GM19099 (cell line): ENCODE measurements around the gene SULT4A1.

Experiments
- POLR2A ChIP-seq: IDR thresholded peaks from 3 replicates; pipeline ENCODE4 v1.6.1; 2011; ENCODE audit warnings: low read depth; ENCODE audit not compliant: insufficient read length; ENCODE audit errors: extremely low read depth

The SULT4A1 gene

DNA sequence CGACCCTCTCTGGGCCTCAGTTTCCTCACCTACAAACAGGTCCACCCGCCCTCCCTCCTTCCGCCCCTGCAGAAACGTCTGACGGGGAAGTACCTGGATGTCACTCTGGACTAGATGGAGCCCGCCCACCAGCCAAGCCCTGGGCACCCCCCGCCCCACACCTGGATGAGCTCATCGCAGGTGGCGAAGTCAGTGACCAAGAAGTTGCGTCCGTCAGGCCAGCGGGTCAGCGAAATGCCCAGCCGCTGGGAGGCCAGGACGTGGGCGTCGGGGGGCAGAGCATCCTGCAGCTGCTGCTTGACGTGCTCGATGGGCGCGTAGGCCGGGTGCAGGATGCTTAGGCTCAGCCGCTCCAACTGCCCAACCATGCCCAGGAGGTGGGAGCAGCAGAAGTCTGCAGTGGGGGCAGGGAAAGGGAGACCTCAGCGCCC, 28.6 kb upstream of the SULT4A1 start:
- TF ChIP-seq POLR2A, result no peak

DNA sequence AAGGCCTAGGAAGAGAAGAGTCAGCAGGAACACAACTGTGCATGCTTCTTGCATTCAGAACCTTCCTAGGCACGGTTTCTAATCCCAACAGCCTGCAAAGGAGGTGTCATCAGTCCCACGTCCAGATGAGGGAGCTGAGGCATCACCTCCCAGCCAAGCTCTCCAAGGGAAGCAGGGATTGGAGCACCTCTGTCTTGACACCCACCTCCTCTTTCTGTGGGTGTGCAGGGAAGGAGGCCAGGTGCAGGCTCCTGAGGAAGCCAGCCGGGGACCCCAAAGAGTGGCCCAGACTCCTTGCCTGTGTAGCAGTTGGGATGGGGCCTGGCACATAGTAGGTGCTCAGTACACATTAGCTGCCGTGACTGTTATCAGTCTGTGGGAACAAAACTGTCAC, 27.5 kb upstream of the SULT4A1 start:
- no peak for TF ChIP-seq POLR2A

DNA sequence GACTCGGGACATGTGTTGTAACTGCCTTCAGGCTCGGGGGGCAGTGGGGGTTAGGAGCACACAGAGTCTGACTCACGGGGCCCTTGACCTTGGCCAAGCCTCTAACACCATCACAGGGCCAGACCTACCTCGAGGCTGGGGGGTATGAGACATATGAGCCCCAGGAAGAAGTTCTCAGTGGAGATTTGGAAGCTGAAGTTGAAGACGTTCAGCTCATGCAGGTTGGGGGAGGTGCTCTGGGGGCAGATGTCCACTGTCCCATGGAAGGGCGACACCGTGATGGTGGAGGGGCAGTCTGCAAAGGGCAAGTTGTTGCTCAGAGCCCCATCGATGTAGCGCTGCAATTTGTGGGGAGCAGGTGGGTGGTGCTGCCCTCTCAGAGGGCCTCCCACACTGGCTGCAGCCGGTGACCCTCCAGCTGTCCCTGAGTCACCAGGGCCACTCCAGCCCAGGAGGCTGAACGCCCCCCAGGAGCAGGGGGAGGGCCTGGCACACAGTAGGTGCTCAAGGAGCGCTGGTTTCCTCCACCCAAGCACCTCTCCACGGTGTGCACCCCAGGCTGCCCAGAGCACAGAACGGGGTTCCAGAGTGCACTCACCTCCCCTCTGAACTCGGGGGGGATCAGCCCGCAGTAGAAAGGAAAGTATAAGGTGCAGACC, 27.0 kb upstream of the SULT4A1 start:
- TF ChIP-seq POLR2A, result no peak

DNA sequence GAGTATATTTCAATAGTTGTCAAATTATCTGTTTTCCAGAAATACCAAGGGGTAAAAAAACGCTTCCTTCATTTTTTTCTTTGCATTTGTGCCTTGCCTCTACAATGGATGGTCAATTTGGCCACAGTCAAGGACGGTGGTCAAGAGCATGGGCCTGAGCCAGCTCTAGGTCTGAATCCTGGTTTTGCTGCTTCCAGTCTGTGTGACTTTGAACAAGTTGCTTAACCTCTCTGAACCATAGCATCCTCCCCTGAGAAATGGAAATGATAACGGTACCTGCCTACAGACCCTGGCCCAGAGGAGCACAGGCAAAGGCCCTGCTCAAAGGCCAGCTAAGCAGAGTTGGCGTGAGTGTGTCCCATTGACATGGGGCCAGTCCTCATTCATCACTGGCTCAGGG, 26.4 kb upstream of the SULT4A1 start:
- TF ChIP-seq POLR2A, result no peak

DNA sequence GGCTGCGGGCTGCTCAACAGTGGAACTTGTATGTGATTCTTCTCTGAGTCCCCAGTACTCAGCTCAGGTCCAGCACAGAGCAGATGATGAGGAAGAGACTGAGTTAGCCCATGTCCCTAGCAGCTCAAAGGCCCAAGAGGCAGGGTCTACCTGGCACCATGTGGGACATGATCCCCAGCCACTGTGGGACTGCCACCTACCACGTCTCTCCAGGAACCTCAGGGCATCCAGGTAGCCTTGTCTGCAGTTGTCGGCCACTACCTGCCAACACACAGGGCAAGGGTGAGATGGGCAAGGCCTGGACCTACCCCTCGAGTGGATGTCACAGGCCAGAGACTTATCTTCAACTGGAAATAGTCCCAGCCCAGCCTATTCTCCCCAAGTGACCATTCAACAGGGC, 25.1 kb upstream of the SULT4A1 start:
- TF ChIP-seq POLR2A, result no peak

DNA sequence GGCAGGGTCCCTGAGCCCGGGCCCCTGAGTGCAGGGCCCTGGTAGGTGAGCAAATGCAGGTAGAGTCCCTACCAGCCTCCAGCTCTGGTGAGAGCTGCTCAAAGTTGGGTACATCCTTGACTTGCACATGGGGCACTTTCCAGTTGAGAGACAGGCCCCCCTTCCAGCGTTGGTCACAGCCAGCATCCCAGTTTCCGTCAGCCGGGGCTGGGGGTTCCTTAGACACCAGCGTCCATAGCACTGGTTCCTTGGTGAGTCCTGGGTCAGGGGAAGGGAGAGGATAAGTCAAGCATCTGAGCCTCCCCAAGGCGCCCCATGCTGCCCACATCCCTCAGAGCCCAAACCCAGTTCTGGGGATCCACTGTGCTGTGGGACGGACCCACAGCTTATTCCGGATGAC, 23.9 kb upstream of the SULT4A1 start:
- no peak for TF ChIP-seq POLR2A

DNA sequence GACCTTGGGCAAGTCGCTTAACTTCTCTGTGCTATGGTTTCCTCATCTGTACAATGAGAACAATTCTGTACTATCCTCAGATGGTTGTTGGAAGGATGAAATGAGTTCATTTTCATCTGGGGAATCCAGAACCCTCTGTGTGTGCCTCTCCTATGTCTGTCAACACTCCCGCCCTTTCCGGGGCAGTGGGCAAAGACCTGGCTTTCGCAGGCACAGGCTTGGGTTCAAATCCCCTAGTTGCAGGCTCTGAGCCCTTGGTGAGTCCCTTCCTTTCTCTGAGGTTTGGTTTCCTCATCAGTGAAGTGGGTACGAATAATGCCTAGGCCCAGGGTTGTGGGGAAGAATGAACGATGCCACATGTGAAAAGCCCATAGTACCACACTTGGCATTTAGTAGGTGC, 23.5 kb upstream of the SULT4A1 start:
- TF ChIP-seq POLR2A, result no peak

DNA sequence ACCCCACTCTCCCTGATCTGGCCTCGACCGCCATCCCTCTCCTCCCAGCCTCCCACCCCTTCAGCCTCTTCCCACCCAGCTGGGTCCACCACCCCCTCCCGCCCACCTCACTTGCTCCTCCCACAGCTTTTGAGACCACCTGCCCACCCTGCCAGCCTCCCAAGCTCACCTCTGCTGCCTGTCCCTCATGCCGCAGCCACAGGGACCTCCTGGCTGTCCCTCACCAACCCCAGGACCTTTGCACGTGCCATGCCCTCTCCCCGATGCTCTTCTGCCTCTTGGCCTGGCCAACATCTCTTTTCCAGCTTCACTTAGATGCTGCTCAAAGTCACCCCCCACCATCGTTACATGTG, 23.0 kb upstream of the SULT4A1 start:
- TF ChIP-seq POLR2A, result no peak

DNA sequence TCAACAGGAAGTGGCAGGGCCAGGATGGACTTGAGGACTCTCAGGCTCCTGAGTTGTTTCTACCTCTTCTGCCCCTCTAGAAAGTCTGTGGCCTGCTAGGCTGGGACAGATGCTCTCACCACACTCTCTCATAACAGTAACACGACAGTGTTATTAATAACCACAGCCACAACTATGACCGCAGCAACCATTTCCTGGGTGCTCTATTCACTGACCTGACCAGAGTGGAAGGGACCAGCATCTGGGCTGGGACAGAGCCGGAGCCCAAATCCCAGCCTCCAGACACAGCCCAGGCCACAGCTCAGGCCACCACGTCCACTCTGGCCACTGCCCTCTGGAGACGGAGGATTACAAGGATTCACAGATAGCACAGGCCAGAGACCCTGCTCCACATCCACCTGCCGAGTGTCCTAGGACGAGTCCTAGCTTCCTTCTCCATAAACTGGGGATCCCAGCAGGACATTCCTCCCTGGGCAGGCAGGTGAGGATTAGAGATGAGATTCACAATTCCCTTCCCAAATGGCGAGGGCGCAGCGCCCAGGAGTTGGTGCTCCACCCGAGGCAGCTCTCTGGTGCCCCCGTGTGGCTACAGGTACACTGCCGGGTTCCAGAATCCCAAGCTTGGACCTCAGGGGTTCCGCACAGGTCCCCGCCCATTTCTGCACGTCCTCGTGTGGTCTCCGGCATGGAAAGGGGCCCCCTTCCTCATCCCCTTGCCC, 22.4 kb upstream of the SULT4A1 start:
- TF ChIP-seq POLR2A, result no peak

DNA sequence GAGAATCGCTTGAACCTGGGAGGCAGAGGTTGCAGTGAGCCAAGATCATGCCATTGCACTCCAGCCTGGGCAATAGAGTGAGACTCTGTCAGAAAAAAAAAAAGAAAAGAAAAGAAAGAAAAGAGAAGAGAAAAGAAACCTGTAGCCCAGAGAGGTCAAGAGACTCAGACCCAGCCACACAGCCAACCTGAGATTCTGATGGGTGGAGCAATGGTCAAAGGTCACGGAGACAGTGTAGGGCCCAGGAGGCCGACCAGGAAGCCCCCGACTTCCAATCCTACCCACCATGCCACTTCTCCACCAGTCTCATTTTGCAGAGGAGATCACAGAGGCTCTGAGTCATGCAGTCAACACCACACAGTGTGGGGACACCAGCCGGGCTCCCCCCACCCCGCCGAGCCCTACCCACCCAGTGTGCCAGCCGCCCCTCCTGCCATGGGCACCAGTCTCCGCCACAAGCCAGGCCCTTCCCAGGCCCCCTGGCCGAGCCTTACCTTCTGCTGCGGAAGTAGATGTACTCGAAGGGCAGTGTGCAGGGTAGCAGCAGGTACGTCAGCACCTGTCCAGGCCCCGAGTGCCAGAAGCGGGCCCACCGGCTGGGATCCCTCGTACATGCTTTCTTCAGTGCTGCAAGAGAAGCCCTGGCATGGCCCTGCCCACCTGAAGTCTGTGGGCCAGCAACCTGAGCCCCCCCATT, 21.6 kb upstream of the SULT4A1 start:
- no peak for TF ChIP-seq POLR2A

DNA sequence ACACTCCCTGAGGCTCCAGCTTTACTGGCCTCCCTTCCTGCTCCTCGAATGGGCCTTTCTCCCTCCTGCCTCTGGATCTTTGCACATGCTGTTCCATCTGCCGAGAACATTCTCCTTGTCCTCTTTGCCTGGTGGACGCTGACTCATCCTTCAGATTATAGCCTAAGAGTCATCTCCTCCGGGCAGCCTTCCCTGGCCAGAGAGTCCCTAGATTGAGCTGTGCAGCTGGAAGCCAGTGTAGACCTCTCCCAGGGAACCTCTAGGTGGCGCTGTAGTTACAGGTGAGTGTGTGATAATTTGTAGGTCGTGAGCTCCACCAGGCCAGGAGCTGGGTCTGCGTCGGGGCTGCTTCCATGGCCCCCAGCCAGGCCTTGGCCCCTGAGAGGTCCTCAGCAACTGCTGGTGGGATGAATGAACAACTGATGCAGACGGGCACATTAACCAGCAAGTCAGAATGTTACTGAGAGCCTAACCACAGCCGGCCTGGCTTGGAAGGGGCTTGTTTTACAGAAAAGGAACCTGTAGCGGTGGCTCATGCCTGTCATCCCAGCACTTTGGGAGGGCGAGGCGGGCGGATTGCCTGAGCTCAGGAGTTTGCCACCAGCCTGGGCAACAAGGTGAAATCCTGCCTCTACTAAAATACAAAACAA, 20.8 kb upstream of the SULT4A1 start:
- TF ChIP-seq POLR2A, result no peak

DNA sequence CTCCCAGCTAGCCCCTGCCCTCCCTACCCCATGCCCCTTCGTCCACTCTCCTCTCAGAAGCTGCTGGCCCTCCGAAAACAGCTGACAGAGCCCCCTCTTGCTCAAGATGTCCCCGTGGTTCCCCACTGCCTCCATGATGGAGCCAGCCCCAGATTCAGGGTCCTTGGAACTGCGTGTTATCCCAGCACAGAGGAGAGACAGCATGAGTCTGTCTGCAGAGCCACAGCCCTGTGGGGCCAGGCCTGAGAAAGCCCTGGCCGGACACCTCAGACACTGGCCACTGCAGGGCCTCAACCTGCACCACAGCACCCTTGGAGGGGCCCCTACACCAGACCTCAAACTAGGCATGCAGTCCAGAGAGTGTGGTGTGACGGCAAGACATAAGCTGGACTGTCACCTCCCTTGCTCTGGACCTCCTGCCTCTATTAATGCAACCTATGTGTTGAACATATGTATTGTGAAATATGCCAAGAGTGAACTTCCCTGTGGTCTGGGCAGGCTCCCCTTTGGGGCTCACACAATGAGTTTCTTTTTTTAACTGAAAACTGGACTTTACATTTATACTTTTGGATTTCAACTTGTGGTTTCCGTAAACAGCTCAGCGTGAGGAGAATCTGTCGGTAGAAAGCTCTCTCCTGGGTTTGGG, 19.9 kb upstream of the SULT4A1 start:
- TF ChIP-seq POLR2A, result no peak

DNA sequence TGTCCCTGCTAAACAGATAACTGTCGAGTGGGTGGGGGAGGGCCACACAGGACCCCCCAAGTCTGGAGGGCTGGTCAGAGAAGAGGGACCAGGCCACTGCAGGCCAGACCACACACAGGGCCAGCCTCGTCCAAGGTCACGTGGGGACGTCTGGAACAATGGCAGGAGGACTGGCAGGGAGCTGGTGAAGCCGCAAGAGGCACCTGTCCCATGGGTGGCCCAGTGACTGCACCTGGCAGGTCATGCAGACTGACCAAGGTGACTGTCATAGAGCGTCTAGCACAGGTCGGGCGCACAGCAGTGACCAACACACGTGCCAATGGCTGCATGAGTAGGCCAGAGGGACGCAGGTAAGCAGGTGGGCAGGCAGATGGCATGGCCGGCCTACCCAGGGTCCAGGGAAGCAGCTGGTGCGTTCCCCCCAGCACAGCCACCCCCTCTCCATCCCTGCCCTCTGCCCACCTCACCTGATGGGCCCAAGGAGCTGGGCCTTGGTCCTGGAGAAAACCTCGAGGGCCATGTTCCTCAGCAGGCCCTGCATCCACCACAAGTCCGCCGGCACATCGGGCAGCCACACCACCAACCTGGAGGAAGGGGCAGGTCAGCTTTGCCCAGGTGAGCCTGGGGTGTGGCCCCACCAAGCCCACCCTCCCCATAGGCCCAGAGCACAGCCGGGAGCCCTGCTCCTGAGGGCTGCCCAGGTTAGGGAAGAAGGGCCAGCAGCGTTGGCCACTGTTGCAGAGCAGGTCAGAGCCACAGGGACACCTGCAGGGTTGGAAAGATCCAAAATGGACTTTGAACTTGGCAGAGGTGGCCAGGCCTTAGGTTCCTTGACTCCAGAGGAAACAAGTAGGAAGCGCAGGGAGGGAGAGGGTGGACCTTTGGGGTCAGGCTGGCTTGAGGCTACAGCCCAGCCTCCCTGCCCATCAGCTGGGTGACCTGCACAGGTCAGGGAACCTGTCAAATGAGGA, 19.1 kb upstream of the SULT4A1 start:
- no peak for TF ChIP-seq POLR2A

DNA sequence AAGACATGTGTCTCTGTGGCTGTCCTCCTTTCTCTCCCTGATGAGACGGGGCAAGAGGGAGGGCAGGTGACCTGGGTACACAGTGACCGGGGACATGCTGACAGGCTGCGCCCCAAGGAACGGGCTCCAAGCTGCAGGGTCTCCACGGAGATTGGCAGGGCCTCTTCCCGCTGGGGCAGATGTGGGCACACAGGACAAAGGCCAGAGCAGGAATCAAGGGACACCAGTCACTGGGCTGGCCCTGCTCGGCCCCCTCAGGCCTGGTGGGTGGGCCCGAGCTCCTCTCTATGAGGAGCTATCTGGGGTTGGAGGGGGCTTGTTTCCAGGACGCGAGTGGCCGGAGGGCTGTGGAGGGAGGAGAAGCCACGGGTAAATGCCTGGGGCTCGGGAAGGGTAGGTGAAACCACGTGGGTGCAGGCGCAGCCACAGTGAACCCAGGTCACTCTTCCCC, 18.3 kb upstream of the SULT4A1 start:
- TF ChIP-seq POLR2A, result no peak

DNA sequence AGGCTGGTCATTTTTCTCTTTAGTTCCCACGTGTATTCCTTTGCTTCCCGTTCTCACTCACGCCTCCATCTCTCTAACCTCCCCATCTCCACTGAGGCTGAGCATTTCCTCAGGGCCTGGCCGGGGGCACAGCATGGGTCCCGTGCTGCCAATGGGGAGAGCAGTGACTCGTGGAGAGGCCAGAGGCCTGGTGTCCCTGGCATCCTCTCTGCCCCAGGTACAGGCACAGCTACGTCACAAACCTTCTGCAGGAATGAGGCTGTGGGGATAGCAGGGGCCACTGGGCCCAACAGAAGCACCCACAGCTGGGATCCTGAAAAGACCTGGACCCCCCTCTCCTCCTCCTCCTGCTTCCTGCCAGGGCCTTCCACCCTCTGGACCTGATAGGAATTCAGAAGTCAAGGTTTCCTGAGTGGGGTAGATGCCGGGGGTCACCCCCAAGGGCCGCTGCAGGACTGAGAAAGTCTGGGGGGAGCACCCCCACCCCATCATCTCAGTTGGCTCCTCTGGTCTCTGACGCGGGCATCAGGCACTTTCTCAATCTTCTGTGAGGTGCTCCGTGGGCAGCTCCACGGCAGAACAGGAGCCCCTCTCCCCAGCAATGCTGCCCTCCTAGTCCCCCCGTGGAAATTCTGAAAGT, 17.7 kb upstream of the SULT4A1 start:
- TF ChIP-seq POLR2A, result no peak
